HepG2 (cell line): Measurements from ENCODE around the gene MED25. TPM values are rescaled to one million over a fixed set of nuclear protein-coding genes. Genes with fewer than 3 reads are reported as not detected.

ENCODE experiments used
- ARID4A ChIP-seq: sonication (generic); formaldehyde crosslinking; IDR thresholded peaks from 2 replicates; pipeline ENCODE4 v1.5.0; 2020; ENCODE audit warnings: mild to moderate bottlenecking, missing genetic modification reagents, borderline replicate concordance
- BCL6 ChIP-seq: IDR thresholded peaks from 2 replicates; pipeline ENCODE4 v1.6.1; 2016; ENCODE audit warnings: missing genetic modification reagents, missing compliant biosample characterization
- DMTF1 ChIP-seq: sonication (generic); formaldehyde crosslinking; IDR thresholded peaks from 2 replicates; pipeline ENCODE4 v1.4.0; 2020; ENCODE audit warnings: mild to moderate bottlenecking, missing genetic modification reagents
- LRRFIP1 ChIP-seq: sonication (generic); formaldehyde crosslinking; conservative IDR thresholded peaks from 2 replicates; pipeline ENCODE4 v1.4.0; 2020; ENCODE audit warnings: missing genetic modification reagents
- MXI1 ChIP-seq: IDR thresholded peaks from 3 replicates; pipeline ENCODE4 v1.6.1; 2012; ENCODE audit warnings: low read depth, low read length, inconsistent platforms, borderline replicate concordance
- MYC ChIP-seq: sonication (generic); formaldehyde crosslinking; IDR thresholded peaks from 2 replicates; pipeline ENCODE4 v1.9.0; 2021; ENCODE audit warnings: missing genetic modification reagents, borderline replicate concordance
- NFYB ChIP-seq: sonication (generic); formaldehyde crosslinking; IDR thresholded peaks from 2 replicates; pipeline ENCODE4 v1.4.0; 2020; ENCODE audit warnings: missing genetic modification reagents
- RFX5 ChIP-seq: IDR thresholded peaks from 2 replicates; pipeline ENCODE4 v1.6.1; 2011; ENCODE audit warnings: low read depth, low read length, improper control_type of control experiment
- SATB2 ChIP-seq: sonication (generic); formaldehyde crosslinking; IDR thresholded peaks from 2 replicates; pipeline ENCODE4 v1.5.0; 2020; ENCODE audit warnings: missing genetic modification reagents
- TFDP2 ChIP-seq: sonication (generic); formaldehyde crosslinking; IDR thresholded peaks from 2 replicates; pipeline ENCODE4 v1.4.0; 2020; ENCODE audit warnings: missing genetic modification reagents
- TP53 ChIP-seq: sonication (generic); formaldehyde crosslinking; conservative IDR thresholded peaks from 2 replicates; pipeline ENCODE4 v1.4.0; 2020; ENCODE audit warnings: missing genetic modification reagents
- ZNF263 ChIP-seq: sonication (generic); formaldehyde crosslinking; IDR thresholded peaks from 2 replicates; pipeline ENCODE4 v1.4.0; 2020; ENCODE audit warnings: missing genetic modification reagents
- ZNF362 ChIP-seq: sonication (generic); formaldehyde crosslinking; IDR thresholded peaks from 2 replicates; pipeline ENCODE4 v1.4.0; 2020; ENCODE audit warnings: missing genetic modification reagents, mild to moderate bottlenecking, borderline replicate concordance
- ZNF639 ChIP-seq: conservative IDR thresholded peaks from 2 replicates; pipeline ENCODE4 v1.6.1; 2018; ENCODE audit warnings: missing genetic modification reagents
- polyA plus RNA-seq, 8 experiments: library from polyadenylated mRNA; depleted of rRNA in 3 of 8; stranded (reverse) in 7 of 8; unstranded in 1 of 8; fragments of >200 nt; fragmentation: Illumina TruSeq in 4 of 8; extraction: Trizol in 4 of 8; gene quantifications; 2 replicates each; pipeline versions ENCODE4 v1.2.1 to v1.2.3, GENCODE V29; 2011 to 2016; ENCODE audit warnings: low read depth in 4 of 8, missing spikeins in 1 of 8, mixed read lengths in 1 of 8; ENCODE audit not compliant: insufficient read depth in 1 of 8
- total RNA-seq, 5 experiments: library from RNA; depleted of rRNA; stranded (reverse); fragments of >200 nt; fragmentation: Illumina TruSeq; extraction: Trizol; gene quantifications; 2 replicates each; pipeline ENCODE4 v1.2.3, GENCODE V29; 2016; ENCODE audit warnings: low read depth in 1 of 5

MED25 gene
- total and polyA plus RNA-seq, 2 of the 13 experiments (the other 11 are each of a cell fraction or from before 2014, with no cell fraction given): 11.1 to 15.1 TPM

- TF ChIP-seq BCL6 (CRISPR knock-in tag) (peak; percentile 42; the same call in 1 of the 2 replicates), NFYB (CRISPR knock-in tag) (peak; percentile 39; the same call in 1 of the 2 replicates), ZNF639 (CRISPR knock-in tag) (no peak; the same call in 1 of the 2 replicates), ARID4A (CRISPR knock-in tag) (peak; percentile 69; the same call in 1 of the 2 replicates), TP53 (no peak), ZNF263 (CRISPR knock-in tag) (0 out of 2 replicates have a peak, but pooled peaks have one; percentile 47), LRRFIP1 (CRISPR knock-in tag) (no peak), TFDP2 (no peak), ZNF362 (CRISPR knock-in tag) (no peak), MYC (CRISPR knock-in tag) (peak; percentile 86), SATB2 (CRISPR knock-in tag) (no peak), MXI1 (peak; percentile 75; the same call in 1 of the 3 replicates), RFX5 (no peak; the same call in 1 of the 2 replicates), DMTF1 (CRISPR knock-in tag) (no peak)
Measured at GRCh38 chr19:49877020-49877878, 59.2 kb downstream of the MED25 start, which contains the start of the genes AKT1S1 and TBC1D17 (continued).
